ENCODE measurements around the gene TPRG1.

TPRG1 gene

GRCh38 chr3:189269365-189269764, 97.6 kb downstream of the TPRG1 start:
- no peaks in the 10 kb centered on the region for H3K36me3 ChIP-seq (ENCODE audit: low read length)
- H3K9me2 ChIP-seq (replicated peaks; ENCODE audit: insufficient read depth, low read length): no peaks in the 10 kb centered on the region
- H3K4me3 ChIP-seq (ENCODE audit: insufficient read depth, low read length, poor library complexity, severe bottlenecking): no peak overlapping the region
- no peak overlapping the region for H3K9ac ChIP-seq (ENCODE audit: low read length)
- no peaks in the 10 kb centered on the region for H3F3A ChIP-seq (ENCODE audit: insufficient read depth)
- H3K4me2 ChIP-seq (ENCODE audit: low read depth, low read length, poor library complexity, severe bottlenecking): no peak overlapping the region
- H2AFZ ChIP-seq (ENCODE audit: low read depth, low read length, severe bottlenecking): no peak overlapping the region
- TF ChIP-seq EZH2phosphoT487 (conservative IDR thresholded peaks at IDR 0.05; ENCODE audit: low read length) (no peak), CTCF (IDR thresholded peaks at IDR 0.05; ENCODE audit: insufficient read depth, low read length, poor library complexity, severe bottlenecking) (no peak)
- no peaks in the 10 kb centered on the region for H3K27me3 ChIP-seq (ENCODE audit: low read length)
- H4K20me1 ChIP-seq (ENCODE audit: low read depth, low read length): no peaks in the 10 kb centered on the region
- H3K9me3 ChIP-seq (ENCODE audit: insufficient read depth, low read length): no peaks in the 10 kb centered on the region
- H3K79me2 ChIP-seq (ENCODE audit: insufficient read depth, low read length): no peaks in the 10 kb centered on the region
- H3K27ac ChIP-seq (ENCODE audit: low read depth, low read length): no peak overlapping the region

GRCh38 chr3:189270248-189270832, 98.6 kb downstream of the TPRG1 start:
- no peaks in the 10 kb centered on the region for H4K20me1 ChIP-seq (ENCODE audit: low read depth, low read length)
- H2AFZ ChIP-seq (ENCODE audit: low read depth, low read length, severe bottlenecking): no peak overlapping the region
- H3K9me2 ChIP-seq (replicated peaks; ENCODE audit: insufficient read depth, low read length): no peaks in the 10 kb centered on the region
- H3K27ac ChIP-seq (ENCODE audit: low read depth, low read length): no peak overlapping the region
- H3K4me2 ChIP-seq (ENCODE audit: low read depth, low read length, poor library complexity, severe bottlenecking): no peak overlapping the region
- no peaks in the 10 kb centered on the region for H3K27me3 ChIP-seq (ENCODE audit: low read length)
- H3K9ac ChIP-seq (ENCODE audit: low read length): no peak overlapping the region
- no peaks in the 10 kb centered on the region for H3K36me3 ChIP-seq (ENCODE audit: low read length)
- H3K79me2 ChIP-seq (ENCODE audit: insufficient read depth, low read length): no peaks in the 10 kb centered on the region
- H3K4me3 ChIP-seq (ENCODE audit: insufficient read depth, low read length, poor library complexity, severe bottlenecking): no peak overlapping the region
- no peaks in the 10 kb centered on the region for H3F3A ChIP-seq (ENCODE audit: insufficient read depth)
- TF ChIP-seq EZH2phosphoT487 (conservative IDR thresholded peaks at IDR 0.05; ENCODE audit: low read length) (no peak), CTCF (IDR thresholded peaks at IDR 0.05; ENCODE audit: insufficient read depth, low read length, poor library complexity, severe bottlenecking) (peak; percentile 29)
- no peaks in the 10 kb centered on the region for H3K9me3 ChIP-seq (ENCODE audit: insufficient read depth, low read length)

- H3K4me2 ChIP-seq (ENCODE audit: low read depth, low read length, poor library complexity, severe bottlenecking): no peak overlapping the region
- no peaks in the 10 kb centered on the region for H3K9me3 ChIP-seq (ENCODE audit: insufficient read depth, low read length)
- H3K27me3 ChIP-seq (ENCODE audit: low read length): no peaks in the 10 kb centered on the region
- H3K27ac ChIP-seq (ENCODE audit: low read depth, low read length): no peak overlapping the region
- no peak overlapping the region for H2AFZ ChIP-seq (ENCODE audit: low read depth, low read length, severe bottlenecking)
- TF ChIP-seq CTCF (IDR thresholded peaks at IDR 0.05; ENCODE audit: insufficient read depth, low read length, poor library complexity, severe bottlenecking) (peak; percentile 50), EZH2phosphoT487 (conservative IDR thresholded peaks at IDR 0.05; ENCODE audit: low read length) (no peak)
- H3K79me2 ChIP-seq (ENCODE audit: insufficient read depth, low read length): no peaks in the 10 kb centered on the region
- no peaks in the 10 kb centered on the region for H3K9me2 ChIP-seq (replicated peaks; ENCODE audit: insufficient read depth, low read length)
- H3K4me3 ChIP-seq (ENCODE audit: insufficient read depth, low read length, poor library complexity, severe bottlenecking): no peak overlapping the region
- H3K36me3 ChIP-seq (ENCODE audit: low read length): no peaks in the 10 kb centered on the region
- H3K9ac ChIP-seq (ENCODE audit: low read length): no peak overlapping the region
- H4K20me1 ChIP-seq (ENCODE audit: low read depth, low read length): no peaks in the 10 kb centered on the region
- no peaks in the 10 kb centered on the region for H3F3A ChIP-seq (ENCODE audit: insufficient read depth)
These were observed 100.8 kb downstream of the TPRG1 start for GRCh38 chr3:189272500-189273119.

All from SU-DHL-6 (cell line).